Retinal pigment epithelial cell (primary cell): ENCODE data around the gene ENC1.

Experiments
- DNase-seq: peaks from one replicate; pipeline ENCODE4 v3.0.0-alpha.2; 2010; ENCODE audit warnings: low read depth
- H3K4me3 ChIP-seq: 2 replicates; pipeline ENCODE4 v1.5.1; 2011; ENCODE audit warnings: mild to moderate bottlenecking, low read length, control low read depth, moderate library complexity
- TF ChIP-seq, protein P1 (sequence below): conservative IDR thresholded peaks from 2 replicates; pipeline ENCODE4 v1.5.1; 2011; ENCODE audit warnings: low read depth, low read length, control low read depth, inconsistent platforms

Gene ENC1

DNA sequence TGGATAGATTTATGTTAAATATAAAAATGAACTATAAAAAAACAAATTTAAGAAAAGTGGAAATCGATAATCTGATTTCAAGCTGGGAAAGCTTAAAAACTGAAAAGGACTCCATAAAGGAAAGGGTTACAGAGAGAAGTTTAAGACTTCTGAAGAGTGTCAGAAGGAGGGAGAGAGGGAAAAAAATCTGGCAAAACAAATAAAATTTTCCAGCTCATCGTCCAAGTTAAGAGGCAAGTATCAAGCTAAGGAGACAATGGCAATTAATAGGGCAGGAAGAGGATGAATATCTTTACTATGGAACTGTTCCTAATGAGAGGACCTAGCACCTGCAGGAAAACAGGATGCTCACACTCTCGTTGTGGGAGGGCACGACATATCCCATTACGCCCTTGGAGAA lies 24.0 kb upstream of the ENC1 start:
- DNase-seq: no peak
- no peak overlapping the region for H3K4me3 ChIP-seq
- TF ChIP-seq, protein P1, sequence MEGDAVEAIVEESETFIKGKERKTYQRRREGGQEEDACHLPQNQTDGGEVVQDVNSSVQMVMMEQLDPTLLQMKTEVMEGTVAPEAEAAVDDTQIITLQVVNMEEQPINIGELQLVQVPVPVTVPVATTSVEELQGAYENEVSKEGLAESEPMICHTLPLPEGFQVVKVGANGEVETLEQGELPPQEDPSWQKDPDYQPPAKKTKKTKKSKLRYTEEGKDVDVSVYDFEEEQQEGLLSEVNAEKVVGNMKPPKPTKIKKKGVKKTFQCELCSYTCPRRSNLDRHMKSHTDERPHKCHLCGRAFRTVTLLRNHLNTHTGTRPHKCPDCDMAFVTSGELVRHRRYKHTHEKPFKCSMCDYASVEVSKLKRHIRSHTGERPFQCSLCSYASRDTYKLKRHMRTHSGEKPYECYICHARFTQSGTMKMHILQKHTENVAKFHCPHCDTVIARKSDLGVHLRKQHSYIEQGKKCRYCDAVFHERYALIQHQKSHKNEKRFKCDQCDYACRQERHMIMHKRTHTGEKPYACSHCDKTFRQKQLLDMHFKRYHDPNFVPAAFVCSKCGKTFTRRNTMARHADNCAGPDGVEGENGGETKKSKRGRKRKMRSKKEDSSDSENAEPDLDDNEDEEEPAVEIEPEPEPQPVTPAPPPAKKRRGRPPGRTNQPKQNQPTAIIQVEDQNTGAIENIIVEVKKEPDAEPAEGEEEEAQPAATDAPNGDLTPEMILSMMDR: no peak

DNA sequence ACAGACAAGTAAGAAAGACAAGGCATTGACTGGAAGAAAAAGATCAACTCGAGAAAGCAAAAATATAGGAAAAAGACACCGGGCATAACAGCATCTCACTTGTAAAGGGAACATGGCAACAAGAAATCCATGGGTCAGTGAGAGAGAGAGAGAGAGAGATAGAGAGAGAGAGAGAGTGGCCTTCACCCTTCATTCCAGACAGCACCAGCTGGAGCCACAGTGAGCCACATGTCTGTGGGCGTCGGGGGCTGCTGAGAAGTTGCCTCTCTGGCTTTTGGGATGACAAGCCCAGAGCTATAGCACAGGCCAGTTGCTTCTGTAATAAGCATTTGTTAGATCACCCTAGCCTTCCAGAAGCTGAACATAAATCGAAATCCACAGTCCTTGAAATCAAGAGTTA lies 20.3 kb upstream of the ENC1 start:
- no peak for DNase-seq
- no peak overlapping the region for H3K4me3 ChIP-seq
- TF ChIP-seq, protein P1: no peak

DNA sequence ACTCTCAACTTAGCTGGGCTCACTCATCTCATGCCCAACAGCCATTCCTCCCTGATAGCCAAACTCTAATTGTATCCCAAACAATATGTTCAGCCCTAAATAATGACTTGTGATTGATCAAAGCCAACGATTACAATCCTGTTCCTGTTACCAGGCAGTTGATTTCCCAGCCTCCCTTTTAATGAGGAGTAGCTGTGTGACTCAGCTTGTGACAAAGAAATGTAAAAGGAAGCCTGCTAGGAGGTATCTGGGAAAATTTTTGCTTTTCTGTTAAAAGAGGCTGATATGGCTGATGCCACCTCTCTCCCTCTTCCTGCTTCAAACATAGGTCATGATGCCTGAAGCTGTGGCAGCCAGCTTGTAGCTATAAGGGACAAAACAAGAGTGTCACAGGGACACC lies 19.6 kb upstream of the ENC1 start:
- H3K4me3 ChIP-seq: no peak overlapping the region
- TF ChIP-seq, protein P1: no peak
- no peak for DNase-seq

DNA sequence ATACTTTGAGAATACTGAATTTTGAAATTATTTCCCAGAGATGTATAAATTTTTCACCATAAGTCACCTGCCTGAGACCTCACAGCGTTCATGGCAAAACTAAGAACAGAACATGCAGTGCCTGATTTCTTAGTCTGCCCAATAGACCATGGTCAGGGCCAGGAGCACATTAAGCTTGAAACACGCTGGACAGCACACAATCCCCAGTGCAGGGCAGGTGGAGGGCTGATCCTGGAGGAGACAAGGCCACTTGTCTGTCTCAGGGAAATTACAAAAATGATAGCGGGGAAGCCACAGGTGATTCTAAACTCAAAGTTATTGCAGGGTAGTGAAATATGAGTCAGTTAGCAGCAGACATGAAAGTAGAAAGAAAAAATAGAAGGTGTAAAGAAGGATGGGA lies 18.6 kb upstream of the ENC1 start:
- TF ChIP-seq, protein P1: no peak
- H3K4me3 ChIP-seq: no peak overlapping the region
- DNase-seq: no peak

DNA sequence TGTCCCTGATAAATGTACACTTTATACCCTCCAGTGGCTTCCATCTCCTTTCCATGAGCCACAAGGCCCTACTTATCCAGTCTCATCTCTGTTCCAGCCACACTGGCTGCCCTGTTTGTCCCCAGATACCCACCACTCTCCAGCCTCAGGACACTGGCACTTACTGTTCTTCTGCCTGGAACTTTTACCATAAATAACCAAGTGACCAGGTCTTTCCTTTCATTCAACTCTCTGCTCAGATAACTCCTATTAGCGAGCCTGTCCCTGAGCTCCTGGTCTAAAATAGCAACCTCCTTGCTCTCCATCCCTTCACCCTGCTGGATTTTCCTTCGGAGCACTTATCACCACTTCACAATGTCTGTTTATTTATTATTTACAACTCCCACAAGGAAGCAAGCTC lies 16.6 kb upstream of the ENC1 start:
- TF ChIP-seq, protein P1: no peak
- no peak overlapping the region for H3K4me3 ChIP-seq
- no peak for DNase-seq

DNA sequence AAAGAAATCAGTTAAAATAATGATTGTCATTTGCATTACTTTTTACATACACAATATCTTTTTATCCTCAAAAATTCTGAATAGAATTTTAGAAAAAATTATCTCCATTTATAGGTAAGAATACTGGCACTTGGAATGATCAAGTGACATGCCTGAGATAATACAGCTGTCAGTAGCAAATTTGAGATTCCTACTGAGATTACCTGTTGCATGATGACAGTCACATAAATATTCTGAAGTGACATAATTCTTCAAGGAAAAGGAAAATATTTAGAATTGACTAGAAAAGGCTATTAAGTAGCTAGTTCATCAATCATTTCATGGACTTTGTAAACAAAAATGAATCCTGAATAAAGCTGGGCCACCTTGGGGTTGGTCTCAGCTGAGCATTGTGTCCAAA lies 15.2 kb upstream of the ENC1 start:
- TF ChIP-seq, protein P1: no peak
- no peak for DNase-seq
- H3K4me3 ChIP-seq: no peak overlapping the region

DNA sequence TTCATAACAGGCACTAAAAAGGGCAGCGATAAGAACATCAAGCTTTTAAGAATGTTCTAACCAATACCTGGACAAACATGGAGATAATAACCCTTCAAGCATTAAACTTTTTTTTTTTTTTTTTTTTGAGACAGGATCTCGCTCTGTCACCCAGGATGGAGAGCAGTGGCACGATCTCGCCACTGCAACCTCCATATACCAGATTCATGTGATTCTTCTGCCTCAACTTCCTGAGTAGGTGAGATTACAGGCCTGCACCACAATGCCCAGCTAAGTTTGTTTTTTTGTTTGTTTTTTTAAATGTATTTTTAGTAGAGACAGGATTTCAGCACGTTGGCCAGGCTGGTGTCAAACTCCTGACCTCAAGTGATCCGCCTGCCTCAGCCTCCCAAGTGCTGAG lies 14.7 kb upstream of the ENC1 start:
- no peak for DNase-seq
- TF ChIP-seq, protein P1: no peak
- no peak overlapping the region for H3K4me3 ChIP-seq
